A204.1 (cell line): ENCODE measurements around the gene C3orf49.

ENCODE experiments used
- FAIRE-seq: peaks from 2 replicates; lab custom pipeline; 2012; peaks lifted over from hg19 to GRCh38; lab: Jason Lieb, UNC

C3orf49 gene

DNA sequence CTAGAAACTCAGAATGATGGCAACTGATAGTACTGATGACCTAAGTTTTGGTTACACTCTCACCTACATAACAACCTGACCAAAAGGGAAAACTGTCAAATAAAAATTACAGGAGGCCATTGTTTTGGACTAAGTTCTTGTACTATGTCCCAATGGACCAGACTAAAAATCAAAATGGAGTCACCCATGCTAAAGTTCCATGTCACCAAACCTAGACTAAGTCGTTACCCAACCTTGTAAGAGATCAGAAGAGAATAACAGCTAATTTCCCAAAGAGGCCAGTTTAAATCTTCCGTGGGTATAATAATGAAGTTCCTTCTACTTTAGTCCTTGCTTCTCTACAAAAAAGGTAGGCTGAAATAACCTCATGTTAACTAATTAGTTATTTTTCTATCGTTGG is 32.2 kb downstream of the C3orf49 start:
- FAIRE-seq = no peak

DNA sequence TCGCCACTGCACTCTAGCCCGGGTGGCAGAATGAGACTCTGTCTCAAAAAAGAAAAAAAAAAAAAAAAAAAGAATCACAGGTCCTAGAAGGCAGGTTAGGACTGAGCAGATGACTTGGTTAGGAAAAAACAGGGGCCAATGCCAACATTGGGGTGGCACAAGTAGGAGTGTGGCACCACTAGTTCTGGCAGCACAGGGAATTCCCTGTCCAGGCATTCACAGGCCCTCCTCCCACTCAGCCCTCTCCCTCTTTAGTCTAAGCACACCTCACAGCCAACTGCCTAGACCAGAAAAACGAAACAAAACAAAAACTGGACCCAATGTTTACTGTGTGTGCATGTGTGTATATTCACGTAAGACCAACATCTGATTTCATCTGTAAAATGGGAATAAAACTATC is 34.0 kb downstream of the C3orf49 start:
- no peak for FAIRE-seq

DNA sequence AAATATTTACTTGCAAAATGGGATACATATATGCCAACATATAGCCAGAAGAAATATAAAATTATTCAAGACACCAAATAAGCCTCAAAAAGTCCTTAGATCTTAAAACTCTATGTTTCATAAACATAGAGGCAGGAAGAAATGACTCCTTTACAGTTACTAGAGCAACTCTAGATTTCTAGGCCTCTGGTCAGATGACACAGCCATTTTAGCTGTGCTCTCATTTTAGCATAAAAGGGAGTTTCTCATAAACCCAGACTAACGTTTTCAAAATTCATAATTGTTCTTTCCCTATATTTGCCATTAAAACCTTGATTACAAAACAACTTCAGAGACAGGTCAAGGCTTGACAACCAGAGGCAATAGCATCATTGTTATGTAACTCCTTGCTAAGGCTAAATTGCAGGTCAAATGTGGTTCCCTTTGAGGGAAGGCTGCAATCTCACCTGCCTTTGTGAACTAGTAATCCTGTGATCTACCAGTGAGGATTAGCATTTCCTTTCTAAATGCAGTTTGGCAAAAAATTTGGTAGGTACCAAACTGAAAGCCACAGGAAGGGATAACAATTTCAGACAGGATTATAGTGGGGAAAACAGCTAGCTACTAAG is 36.3 kb downstream of the C3orf49 start:
- no peak for FAIRE-seq

DNA sequence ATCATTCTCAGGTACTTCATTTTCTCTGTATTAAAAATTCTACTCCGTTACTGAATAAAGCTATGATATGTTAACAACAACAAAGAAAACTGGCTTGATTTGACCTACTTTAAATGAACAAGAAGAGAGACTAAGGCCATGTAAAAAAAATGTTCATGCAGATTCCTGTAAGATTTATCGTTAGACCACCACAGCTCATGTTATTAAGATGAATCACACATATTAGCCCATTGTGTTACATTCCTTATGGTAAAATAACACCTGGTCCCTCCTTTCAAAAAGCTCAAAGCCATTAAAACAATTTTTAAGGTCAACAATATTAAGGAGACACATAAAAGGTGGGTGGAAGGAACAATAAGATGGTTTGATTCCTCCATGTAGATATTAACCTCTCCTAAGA is 38.2 kb downstream of the C3orf49 start:
- no peak for FAIRE-seq

GRCh38 chr3:63860776-63861175 is 41.7 kb downstream of the C3orf49 start:
- FAIRE-seq = no peak

- FAIRE-seq = no peak
These were observed 42.2 kb downstream of the C3orf49 start for GRCh38 chr3:63861306-63861705.

GRCh38 chr3:63862804-63863149 is 43.7 kb downstream of the C3orf49 start:
- FAIRE-seq = no peak

DNA sequence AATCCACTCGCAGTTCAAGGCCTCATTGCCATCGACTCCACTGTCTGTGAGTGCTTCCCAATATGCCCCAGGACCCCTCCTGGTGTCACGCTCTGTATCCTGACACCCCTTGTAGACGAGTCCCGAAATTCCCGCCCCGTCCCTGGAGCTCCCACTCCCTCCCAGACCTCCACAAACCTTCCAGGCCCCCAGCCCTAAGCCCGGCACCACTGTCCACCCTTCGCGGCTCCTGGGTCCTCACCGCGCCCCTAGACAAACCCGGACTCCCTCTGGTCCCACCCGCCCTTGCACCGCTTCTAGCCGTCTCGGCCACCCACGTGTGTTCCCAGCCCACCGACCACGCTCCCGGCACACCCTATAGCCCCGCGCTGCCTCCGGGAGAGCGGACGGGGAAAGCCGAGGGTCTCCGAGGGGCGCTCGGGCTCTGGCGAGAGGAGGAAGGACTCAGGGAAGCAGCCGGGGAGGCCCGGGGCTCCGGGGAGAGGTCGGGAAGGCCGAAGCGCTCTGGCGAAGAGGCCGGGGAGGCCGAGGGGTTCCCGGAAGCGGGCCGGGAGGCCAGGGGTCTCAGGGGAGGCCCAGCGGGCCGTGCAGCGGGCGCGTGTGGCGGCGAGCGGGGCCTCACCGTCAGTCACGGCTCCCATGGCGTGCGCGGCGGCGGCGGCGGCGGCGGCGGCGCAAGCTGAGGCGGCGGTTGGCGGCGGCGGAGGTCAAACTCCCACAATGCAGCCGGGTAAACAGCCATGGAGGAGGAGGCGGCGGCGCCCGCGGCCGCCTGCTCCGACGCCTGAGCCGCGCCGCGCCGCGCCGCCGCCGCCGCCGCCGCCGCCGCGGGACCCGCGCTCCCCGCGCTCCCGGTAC is 44.3 kb downstream of the C3orf49 start, which contains the start of the genes ATXN7 and THOC7:
TSS of gene ATXN7 (plus strand) at position 718 of the 858 bp plus-strand sequence. CDS start 48,732 bp downstream, outside the sequence.
TSS of gene THOC7 (minus strand) at position 656 of the 858 bp plus-strand sequence. CDS start at position 641, 15 bp downstream.
- FAIRE-seq = no peak

GRCh38 chr3:63864008-63864964 is 45.2 kb downstream of the C3orf49 start:
- no peak for FAIRE-seq

GRCh38 chr3:63864965-63865327 is 45.8 kb downstream of the C3orf49 start:
- FAIRE-seq = no peak

- FAIRE-seq = no peak
These were observed 48.1 kb downstream of the C3orf49 start for GRCh38 chr3:63867225-63867624.

GRCh38 chr3:63869940-63870614 is 51.0 kb downstream of the C3orf49 start:
- no peak for FAIRE-seq

- no peak for FAIRE-seq
These were observed 51.5 kb downstream of the C3orf49 start for GRCh38 chr3:63870615-63871005.

DNA sequence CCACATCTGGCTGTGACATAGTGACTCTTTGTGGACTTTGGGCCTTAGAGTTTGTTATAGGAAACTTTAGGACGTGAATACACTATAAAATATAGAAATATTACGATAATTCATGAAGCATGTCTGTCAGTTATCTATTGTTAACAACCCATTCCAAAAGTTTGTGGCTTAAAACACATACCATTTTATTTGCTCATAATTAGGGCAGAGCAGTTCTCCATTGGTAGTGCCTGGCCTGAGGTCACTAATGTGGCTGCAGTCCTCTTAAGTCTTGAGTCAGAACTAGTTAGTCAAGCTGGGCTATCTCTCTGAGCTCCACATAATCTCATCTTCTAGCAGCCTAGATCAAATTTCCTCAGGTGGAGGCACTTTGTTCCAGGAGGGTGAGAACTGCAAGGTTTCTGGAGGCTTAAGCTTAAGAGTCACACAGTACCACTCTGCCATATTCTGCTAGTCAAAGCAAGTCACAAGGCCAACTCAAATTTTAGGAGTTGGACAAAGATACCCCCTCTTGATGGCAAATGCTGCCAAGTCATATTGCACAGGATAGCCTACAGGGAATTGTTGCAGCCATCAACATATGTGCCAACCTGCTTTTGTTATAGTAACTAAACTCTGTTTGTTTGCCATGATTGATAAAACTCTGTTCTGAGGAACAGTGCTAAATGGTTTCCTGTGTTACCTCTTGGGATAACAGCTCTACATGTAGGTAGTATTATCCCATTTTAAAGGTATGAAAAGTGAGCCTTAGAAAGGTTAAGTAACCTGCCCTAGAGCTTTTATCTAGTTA is 53.2 kb downstream of the C3orf49 start:
- FAIRE-seq = no peak

DNA sequence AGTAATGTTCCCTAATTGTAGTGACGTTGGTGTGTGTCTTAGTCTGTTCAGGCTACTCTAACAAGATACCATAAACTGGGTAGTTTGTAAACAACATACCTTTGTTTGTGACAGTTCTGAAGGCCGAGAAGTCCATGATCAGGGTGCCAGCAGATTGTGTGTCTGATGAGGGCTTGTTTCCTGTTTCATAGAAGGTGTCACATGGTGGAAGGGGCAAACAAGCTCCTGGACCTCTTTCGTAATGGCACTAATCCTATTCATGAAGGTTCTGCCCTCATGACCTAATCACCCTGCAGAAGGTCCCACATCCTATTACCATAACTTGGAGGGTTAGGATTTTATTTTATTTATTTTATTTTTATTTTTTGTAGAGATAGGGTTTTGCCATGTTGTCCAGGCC is 55.7 kb downstream of the C3orf49 start:
- FAIRE-seq = no peak

GRCh38 chr3:63875510-63875909 is 56.4 kb downstream of the C3orf49 start:
- FAIRE-seq = no peak

DNA sequence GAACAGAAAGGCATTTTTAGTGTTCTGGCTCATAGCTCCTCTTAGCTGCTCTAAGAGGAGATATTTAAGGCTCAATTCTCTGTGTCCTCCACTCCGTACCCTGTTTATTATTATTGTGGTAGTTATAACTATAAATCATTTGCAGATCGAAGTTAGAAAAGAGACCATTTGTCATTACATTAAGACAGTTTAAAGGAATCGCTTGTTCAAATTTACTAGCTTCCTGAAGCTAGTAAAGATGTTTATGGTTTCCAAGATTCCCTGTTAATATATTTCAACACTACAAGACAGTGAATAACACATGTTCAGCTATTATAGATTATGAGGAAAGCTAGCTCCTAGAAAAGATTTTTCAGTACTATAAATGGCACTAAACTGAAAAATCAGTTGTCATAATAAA is 57.2 kb downstream of the C3orf49 start:
- no peak for FAIRE-seq

GRCh38 chr3:63877737-63878393 is 58.8 kb downstream of the C3orf49 start:
- FAIRE-seq = no peak

DNA sequence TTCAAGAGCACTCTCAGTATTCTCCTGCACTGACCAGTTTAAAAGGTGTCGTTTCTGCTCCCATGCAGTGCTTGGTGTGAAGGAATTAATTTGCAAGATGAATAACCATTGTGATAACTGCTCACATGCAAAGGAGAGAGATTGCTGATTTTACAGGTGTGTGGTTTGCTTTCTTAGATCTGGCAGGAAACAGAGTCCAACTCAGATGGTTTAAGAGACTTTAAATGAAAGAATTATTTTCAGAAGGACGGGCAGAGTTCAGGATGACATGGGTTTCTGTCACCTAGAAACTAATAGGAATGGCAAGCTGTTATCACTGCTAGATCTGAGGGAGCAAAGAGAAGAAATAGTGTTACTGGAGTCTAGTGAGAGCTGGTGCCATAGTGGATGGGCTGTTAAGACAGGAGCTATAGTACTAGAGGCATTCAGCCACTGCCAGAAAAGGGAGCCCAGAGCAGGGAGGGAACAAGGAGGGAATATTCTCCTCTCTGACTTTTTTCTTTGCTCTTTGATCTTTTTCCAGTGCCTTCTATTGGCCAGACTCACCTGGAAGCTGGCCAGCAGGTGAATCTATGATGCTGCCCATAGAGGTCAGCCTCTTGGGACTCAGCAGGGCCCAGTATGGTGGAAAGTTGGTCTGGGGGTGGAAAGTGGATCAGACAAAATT is 59.4 kb downstream of the C3orf49 start:
- no peak for FAIRE-seq

DNA sequence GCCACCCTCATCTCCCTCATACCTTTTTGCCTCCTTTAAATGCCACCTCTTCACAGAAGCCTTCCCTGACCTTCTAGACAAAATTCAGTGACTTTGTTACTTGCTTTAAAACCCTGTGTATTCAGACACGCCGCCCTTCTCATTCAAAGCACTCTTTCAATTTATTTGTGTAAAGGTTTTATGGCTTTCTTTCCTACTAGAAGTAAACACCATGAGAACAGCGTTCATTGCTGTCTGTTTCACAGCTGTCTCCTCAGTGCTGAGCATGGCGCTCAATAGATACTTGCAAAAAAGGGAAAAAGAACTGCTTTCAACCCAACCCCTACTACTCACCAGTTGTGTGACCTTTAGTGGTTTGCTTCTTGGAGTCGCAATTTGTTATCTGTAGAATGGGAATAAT is 61.6 kb downstream of the C3orf49 start:
- no peak for FAIRE-seq
